ENCODE data around the gene ACOT6. TPM values are rescaled to one million over a fixed set of nuclear protein-coding genes. Genes with fewer than 3 reads are reported as not detected.
"Not testable (repeated sequence)": the region's sequence is repeated elsewhere in the genome, so short reads cannot be mapped to it uniquely, and the experiment has no call there.

The ACOT6 gene, protein sequence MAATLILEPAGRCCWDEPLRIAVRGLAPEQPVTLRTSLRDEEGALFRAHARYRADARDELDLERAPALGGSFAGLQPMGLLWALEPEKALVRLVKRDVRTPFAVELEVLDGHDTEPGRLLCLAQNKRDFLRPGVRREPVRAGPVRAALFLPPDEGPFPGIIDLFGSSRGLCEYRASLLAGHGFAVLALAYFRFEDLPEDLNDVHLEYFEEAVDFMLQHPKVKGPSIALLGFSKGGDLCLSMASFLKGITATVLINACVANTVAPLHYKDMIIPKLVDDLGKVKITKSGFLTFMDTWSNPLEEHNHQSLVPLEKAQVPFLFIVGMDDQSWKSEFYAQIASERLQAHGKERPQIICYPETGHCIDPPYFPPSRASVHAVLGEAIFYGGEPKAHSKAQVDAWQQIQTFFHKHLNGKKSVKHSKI
- not detected for total RNA-seq

DNA sequence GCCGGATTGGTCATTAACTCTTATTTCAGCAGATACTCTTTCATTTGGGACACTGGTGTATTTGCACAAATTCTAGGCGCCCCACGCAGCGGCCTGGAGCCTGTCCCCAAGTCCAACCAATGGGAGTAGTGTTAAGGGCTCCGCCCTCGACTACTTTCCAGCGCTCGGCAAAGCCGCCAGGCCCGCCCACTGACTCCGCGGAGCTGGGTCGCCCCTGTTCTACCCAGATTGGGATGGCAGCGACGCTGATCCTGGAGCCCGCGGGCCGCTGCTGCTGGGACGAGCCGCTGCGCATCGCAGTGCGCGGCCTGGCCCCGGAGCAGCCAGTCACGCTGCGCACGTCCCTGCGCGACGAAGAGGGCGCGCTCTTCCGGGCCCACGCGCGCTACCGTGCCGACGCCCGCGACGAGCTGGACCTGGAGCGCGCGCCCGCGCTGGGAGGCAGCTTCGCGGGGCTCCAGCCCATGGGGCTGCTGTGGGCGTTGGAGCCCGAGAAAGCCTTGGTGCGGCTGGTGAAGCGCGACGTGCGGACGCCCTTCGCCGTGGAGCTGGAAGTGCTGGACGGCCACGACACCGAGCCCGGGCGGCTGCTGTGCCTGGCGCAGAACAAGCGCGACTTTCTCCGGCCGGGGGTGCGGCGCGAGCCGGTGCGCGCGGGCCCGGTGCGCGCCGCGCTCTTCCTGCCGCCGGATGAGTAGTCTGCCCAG is at the start of gene ACOT6:
Gene ACOT6 (plus strand): TSS at position 179 of the 707 bp plus-strand sequence. CDS start 55 bp downstream, at position 234.
- peak; percentile 48 to 70 (median 70) for DNase-seq (ENCODE audit: low read depth in 2 of 3, low spot score in 2 of 3)

DNA sequence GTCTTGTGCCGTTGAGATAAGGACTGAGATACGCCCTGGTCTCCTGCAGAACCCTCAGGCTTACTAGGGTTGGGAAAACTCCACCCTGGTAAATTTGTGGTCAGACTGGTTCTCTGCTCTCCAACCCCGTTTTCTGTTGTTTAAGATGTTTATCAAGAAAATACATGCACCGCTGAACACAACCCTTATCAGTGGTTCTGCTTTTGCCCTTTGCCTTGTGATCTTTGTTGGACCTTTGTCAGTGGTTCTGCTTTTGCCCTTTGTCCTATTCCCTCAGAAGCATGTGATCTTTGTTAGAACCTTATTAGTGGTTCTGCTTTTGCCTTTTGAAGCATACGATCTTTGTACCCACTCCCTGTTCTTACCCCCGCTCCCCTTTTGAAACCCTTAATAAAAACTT is 49.6 kb upstream of the ACOT6 start:
- DNase-seq (ENCODE audit: low read depth in 2 of 3, low spot score in 2 of 3): peak in 1 of 3 donors; percentile 5

DNA sequence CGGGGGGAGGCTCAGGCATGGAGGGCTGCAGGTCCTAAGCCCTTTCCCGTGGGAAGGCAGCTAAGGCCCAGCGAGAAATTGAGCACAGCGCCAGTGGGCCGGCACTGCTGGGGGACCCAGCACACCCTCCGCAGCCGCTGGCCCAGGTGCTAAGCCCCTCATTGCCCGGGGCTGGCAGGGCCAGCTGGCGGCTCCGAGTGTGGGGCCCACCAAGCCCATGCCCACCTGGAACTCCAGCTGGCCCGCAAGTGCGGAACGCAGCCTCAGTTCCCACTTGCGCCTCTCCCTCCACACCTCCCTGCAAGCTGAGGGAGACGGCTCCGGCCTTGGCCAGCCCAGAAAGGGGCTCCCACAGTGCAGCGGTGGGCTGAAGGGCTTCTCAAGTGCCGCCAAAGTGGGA is 45.9 kb upstream of the ACOT6 start:
- DNase-seq (ENCODE audit: low read depth in 2 of 3, low spot score in 2 of 3): not testable (repeated sequence)

DNA sequence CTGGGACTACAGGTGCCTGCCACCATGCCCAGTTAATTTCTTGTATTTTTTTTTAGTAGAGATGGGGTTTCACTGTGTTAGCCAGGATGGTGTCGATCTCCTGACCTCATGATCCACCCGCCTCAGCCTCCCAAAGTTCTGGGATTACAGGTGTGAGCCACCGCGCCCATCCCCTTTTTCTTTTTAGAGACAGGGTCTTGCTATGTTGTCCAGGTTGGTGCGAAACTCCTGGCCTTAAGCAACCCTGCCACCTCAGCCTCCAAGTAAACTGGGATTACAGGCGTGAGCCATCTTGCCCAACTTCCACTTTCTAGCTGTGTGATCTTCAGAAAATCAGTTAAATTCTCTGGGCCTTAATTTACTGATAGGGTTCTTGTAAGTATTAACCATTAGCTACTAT is 45.4 kb upstream of the ACOT6 start:
- DNase-seq (ENCODE audit: low read depth in 2 of 3, low spot score in 2 of 3): not testable (repeated sequence)

DNA sequence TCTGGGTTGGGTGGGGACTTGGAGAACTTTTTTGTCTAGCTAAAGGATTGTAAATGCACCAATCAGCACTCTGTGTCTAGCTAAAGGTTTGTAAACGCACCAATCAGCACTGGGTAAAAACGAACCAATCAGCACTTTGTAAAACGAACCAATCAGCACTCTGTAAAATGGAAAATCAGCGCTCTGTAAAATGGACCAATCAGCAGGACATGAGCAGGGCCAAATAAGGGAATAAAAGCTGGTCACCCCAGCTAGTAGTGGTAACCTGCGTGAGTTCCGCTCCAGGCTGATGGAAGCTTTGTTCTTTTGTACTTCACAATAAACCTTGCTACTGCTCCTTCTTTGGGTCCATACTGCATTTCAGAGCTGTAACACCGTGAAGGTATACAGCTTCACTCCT is 45.0 kb upstream of the ACOT6 start:
- DNase-seq (ENCODE audit: low read depth in 2 of 3, low spot score in 2 of 3): no peak

DNA sequence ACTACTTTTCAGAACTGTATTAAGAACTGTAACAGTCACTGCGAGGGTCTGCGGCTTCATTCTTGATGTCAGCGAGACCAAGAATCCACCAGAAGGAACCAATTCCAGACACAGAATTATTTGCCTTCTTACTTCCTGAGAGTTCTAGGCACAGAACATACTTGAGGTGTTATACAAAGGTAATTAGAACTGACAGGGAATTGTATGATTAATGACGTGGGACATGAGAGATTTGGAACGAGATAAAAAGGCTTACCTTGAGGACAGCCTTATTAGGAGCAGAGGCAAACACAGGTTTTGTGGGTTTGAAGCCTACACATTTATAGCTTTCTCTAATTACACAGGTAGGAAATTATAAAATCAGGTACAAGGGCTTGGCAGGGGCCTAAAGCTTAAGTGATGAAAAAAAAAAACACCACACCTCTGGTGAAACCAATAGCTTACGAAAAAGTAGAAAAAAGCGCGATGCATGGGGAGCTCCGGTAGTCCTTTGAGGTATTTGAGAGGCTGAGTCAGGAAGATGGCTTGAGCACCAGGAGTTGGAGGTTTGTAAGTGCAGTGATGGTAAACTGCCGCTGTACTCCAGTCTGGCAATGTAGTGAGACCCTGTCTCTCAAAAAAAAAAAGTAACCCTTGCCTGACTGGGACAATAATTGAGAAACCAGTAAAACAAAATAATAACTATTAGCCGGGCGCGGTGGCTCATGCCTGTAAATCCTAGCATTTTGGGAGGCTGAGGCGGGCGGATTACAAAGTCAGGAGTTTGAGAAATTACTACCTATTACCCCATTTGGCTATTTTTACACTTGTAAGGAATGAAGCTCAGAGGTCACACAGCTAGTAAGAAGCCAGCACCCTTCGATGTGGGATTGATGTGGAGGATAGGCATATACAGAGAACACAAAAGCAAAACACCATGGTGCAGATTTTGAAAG is 44.1 kb upstream of the ACOT6 start:
- DNase-seq (ENCODE audit: low read depth in 2 of 3, low spot score in 2 of 3): no peak

DNA sequence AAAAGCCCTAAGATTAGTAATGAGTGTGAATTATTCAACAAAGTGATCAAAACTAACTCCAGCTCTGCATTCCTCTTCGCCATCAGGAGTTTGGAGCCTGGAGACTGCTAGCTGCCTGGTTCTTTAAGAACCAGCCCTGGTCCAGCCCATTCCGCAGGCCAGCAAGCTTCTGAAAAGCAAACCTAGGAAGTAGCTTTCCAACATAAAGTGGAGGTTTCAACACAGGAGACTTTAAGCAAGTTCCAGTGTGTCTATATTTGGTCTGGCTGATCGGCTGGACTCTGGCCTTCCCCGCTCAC is 43.5 kb upstream of the ACOT6 start:
- peak in 1 of 3 donors; percentile 25 for DNase-seq (ENCODE audit: low read depth in 2 of 3, low spot score in 2 of 3)

DNA sequence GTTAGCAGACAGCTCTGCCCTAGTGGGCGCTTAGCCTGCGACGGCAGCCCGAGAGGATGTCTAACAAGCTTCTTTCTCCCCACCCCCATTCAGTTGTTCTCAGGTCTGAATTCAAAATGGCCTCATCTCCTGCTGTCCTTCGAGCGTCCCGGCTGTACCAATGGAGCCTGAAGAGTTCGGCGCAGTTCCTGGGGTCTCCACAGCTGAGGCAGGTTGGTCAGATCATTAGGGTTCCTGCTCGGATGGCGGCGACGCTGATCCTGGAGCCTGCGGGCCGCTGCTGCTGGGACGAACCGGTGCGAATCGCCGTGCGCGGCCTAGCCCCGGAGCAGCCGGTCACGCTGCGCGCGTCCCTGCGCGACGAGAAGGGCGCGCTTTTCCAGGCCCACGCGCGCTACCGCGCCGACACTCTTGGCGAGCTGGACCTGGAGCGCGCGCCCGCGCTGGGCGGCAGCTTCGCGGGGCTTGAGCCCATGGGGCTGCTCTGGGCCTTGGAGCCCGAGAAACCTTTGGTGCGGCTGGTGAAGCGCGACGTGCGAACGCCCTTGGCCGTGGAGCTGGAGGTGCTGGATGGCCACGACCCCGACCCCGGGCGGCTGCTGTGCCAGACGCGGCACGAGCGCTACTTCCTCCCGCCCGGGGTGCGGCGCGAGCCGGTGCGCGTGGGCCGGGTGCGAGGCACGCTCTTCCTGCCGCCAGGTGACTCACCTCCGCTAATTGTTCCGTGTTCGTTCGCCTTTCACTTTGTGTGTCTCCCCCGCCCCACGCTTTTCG is 42.9 kb upstream of the ACOT6 start, which contains the start of gene ACOT2:
Gene ACOT2 (plus strand): TSS at position 29 of the 774 bp plus-strand sequence. CDS start 28 bp downstream, at position 57.
- peak in 2 of 3 donors; percentile 76 to 83 for DNase-seq (ENCODE audit: low read depth in 2 of 3, low spot score in 2 of 3)

DNA sequence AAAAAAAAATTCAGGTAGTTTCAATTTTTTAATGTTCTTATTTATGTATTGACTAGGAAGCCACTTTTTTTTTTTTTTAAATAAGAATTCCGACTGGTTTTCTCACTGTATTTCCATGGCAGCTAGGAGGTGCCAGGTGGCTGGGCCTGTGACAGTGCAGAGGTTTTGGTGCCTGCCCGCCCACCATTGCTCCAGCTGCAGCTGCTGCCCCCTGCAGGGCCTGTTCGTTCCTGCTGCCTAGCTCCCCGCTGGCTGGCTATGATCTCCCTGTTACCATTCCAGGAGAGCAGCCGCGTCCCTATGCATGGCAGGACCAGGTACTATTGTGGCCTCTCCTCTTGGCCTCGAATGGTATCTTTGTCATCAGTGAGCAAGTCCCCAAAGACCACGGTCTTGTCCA is 41.4 kb upstream of the ACOT6 start:
- DNase-seq (ENCODE audit: low read depth in 2 of 3, low spot score in 2 of 3): peak in 2 of 3 donors; percentile 29 to 46

DNA sequence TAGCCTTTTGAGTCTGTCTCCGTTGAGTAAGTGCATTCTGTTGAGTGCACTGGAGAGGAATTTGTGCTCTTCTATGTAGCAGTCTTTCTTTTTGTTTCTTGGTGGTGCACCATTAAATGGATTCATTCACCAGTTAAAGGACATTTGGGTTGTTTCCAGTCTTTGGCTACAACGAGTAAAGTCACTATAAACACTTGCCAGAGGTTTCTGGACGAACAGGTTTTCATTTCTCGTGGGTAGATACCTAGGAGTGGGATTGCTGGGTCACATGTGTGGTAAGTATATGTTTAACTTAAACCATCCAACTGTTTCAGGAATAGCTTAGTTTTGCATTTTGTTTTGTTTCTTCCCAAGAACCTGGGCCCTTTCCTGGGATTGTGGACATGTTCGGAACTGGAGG is 39.3 kb upstream of the ACOT6 start:
- DNase-seq (ENCODE audit: low read depth in 2 of 3, low spot score in 2 of 3): not testable (repeated sequence)

DNA sequence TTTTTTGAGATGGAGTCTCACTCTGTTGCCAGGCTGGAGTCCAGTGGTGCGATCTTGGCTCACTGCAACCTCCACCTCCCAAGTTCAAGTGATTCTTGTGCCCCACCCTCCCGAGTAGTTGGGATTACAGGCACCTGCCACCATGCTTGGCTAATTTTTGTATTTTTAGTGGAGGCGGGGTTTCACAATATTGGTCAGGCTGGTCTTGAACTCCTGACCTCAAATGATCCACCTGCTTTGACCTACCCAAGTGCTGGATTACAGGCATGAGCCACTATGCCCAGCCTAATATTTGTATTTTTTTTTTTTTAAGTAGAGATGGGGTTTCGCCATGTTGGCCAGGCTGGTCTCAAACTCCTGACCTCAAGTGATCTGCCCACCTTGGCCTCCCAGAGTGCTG is 38.6 kb upstream of the ACOT6 start:
- DNase-seq (ENCODE audit: low read depth in 2 of 3, low spot score in 2 of 3): not testable (repeated sequence)

DNA sequence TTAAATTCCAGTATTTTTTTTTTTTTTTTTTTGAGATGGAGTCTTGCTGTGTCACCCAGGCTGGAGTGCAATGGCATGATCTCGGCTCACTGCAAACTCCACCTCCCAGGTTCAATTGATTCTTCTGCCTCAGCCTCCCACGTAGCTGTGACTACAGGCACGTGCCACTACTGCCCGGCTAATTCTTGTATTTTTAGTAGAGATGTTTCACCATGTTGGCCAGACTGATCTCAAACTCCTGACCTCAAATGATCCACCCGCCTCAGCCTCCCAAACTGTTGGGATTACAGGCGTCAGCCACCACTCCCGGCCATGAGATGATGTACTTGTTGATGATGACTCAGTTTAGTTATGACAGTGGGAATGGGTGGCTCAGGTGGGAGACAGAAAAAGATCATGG is 38.1 kb upstream of the ACOT6 start:
- DNase-seq (ENCODE audit: low read depth in 2 of 3, low spot score in 2 of 3): not testable (repeated sequence)

DNA sequence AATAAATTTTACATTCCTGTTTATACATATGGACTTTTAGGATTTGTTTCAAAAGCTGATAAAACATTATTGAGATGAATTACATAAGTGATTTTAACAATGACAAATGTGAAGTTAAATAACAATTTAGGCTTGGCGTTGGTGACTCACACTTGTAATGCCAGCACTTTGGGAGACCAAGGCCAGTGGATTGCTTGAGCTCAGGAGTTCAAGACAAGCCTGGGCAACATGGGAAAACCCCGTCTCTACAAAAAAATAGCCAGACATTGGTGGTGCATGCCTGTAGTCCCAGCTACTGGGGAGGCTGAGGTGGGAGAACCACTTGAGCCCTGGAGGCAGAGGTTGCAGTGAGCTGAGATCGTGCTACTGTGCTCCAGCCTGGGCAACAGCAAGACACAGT is 35.9 kb upstream of the ACOT6 start:
- DNase-seq (ENCODE audit: low read depth in 2 of 3, low spot score in 2 of 3): no peak

DNA sequence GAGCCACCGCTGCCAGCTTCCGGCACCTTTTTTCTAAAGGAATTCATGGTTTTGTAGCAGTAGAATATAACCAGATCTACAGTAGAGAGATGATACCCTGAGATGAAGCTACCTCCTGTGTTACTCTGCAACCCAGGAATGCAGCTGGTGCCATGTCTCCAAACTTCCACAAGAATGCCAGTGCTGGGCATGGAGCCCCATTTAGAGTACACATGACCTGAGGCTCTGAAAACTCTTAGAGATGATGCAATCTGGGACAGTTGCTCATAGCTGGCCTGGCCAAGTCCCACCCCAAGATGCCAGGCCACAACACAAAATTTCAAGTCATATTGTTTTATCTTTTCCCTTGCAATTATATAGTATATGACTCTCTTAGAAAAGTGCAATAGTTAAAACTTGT is 35.1 kb upstream of the ACOT6 start:
- not testable (repeated sequence) for DNase-seq (ENCODE audit: low read depth in 2 of 3, low spot score in 2 of 3)

DNA sequence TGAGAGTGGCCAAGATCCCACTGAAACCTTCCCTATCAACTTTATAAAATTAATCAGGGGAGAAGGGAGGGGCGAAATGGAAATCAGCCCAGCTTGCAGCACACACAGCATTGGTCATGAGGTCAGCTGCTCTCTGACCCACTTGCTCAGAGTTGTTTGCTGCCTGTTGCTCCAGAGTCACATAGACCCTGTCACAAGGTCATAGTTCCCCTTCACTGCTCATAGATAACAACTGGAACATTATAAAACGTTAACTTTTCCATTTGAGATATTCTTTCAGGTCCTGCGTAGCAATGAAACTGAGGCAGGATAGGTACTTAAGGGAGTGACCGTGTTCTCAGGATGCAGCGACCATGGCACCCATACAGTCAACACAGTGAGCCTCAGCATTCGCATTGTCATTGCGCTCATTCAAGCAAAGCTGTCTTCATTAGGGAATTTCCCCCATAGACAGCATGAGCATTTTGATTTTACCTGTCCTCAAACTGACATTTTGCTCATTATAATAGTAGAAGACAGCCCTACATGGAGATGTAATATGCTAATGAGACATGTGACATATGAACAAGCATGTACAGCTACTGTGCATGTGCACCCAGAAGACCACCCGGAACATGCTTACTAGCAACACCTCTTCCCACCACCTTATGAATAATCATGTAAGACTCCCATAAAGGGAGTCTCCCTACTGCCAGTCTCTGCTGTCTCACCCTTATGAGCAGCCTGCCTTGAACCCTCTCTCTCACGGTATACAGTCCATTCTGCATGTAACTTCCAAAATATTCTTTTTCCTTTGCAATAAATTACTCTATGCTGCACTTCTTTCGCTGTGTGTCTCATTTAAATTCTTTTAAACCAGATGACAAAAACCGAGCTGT is 30.0 kb upstream of the ACOT6 start:
- not testable (repeated sequence) for DNase-seq (ENCODE audit: low read depth in 2 of 3, low spot score in 2 of 3)

DNA sequence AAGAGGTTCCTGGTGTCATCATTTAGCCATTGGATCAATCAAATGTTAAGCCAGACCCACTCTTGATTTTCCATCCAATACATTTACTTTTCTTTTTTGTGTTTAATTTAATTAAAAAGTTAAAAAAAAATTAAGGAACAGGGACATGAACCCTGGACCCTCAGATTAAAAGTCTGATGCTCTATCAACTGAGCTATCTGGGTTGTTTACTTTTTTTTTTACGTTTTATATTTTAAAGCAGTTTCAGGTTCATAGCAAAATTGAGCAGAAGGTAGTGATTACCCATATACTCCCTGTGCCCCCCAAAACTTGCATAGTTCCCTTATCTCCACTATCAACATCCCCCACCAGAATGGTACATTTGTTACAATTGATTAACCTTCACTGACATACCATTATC is 23.6 kb upstream of the ACOT6 start:
- DNase-seq (ENCODE audit: low read depth in 2 of 3, low spot score in 2 of 3): no peak

DNA sequence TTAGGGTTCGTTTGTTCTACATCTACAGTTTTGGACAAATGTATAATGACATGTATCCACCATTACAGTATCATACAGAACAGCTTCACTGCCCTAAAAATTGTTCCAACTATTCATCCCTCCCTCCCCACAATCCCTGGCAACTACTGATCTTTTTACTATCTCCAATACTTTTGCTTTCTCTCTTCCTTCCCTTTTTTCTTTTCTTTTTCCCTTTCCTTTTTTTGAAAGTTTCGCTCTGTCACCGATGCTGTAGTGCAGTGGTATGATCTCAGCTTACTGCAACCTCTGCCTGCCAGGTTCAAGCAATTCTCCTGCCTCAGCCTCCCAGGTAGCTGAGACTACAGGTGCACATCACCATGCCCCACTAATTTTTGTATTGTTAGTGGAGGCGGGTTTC is 23.2 kb upstream of the ACOT6 start:
- no peak for DNase-seq (ENCODE audit: low read depth in 2 of 3, low spot score in 2 of 3)

DNA sequence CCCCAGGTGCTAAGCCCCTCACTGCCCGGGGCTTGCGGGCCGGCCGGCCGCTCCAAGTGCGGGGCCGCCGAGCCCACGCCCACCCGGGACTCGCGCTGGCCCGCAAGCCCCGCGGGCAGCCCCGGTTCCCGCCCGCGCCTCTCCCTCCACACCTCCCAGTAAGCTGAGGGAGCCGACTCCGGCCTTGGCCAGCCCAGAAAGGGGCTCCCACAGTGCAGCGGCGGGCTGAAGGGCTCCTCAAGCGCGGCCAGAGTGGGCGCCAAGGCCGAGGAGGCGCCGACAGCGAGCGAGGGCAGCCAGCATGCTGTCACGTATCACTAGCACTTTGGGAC is 21.7 kb upstream of the ACOT6 start:
- not testable (repeated sequence) for DNase-seq (ENCODE audit: low read depth in 2 of 3, low spot score in 2 of 3)

All from hematopoietic multipotent progenitor cell (in vitro differentiated cells).